SH-SY5Y (cell line): Measurements from ENCODE around the gene ENKD1.

Source experiments
- GATA2 ChIP-seq: IDR thresholded peaks from 2 replicates; pipeline ENCODE4 v1.6.1; 2011; ENCODE audit warnings: mild to moderate bottlenecking, low read depth, low read length
- GATA3 ChIP-seq: IDR thresholded peaks from 2 replicates; pipeline ENCODE4 v1.6.1; 2011; ENCODE audit warnings: low read depth, mild to moderate bottlenecking, low read length, moderate library complexity

DNA sequence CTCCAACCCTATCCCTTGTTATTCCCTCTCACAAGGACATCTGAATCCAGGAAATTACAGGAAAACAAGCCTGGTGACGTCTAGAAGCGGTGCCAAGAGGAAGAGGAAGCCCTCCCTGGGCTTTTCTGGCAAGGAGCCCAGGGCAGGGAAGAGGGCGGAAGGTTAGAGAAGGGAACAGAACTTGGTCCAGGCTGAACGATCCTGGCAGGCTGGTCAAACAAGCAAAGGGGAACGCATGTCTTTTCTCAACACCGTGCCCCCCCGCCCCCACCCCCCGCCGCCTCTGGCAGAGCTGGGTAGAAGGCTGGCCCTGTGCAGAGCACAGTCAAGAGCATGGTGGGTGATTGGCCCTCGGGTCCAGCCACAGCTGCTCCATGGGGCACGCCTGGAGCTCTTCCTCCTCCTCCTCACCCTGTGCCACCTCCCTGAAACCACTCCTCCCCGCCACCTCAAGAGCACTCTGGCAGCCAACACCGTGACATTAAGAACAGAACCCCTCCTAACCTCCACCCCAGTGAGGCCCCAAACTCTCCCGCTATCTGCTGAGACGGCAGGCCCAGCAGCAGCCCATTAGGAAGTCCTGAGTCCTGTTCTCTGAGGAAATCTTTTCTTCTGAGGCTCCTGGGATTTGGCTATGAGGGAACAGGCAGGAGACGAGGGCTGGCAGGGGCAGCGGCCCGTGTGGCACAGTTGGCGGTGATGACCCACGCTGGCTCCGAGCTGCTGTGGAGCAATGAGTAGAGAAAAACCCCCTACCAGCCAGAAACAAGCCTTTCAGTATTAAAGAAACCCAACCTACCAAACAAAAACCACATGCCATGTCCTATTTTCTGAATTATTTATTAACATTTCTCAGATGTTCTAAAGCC lies 7.4 kb upstream of the ENKD1 start:
- TF ChIP-seq GATA2 (no peak), GATA3 (no peak)
